GM21381 (cell line): Measurements from ENCODE around the gene TRPM6.

Experiments
- ATAC-seq: cut with Tn5 transposase; IDR thresholded peaks from one replicate; pipeline ENCODE4 v1.9.1; 2021; ENCODE audit warnings: mild to moderate bottlenecking, moderate library complexity; ENCODE audit not compliant: unreplicated experiment

The TRPM6 gene

DNA sequence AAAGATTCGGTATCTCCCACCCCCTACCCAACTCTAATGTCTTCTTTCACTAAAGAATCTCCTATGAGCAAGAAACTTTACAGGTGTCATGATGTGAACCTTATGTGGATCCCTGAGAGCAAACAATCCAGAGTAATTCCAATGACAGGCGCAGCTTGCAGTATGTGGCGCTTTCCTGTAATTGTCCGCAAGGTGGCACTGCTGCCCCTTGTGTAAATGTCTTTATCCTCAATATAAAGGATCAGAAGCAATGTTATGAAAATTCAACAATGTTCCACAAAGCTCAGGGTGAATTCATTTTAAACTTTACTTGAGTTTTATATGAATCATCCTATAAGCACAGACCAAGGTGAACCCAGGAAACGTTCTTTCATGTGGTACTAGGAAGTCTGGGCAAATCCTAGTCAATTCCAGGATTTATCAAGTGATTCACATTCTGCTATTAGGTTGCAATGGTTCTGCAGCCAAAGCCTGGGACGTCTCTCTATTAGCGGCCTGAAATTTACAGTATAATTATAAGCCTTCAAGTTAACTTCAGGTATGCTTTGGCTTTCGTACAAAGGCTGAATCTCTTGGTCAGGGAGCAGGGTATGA lies 113.7 kb downstream of the TRPM6 start:
- ATAC-seq = peak; percentile 50

DNA sequence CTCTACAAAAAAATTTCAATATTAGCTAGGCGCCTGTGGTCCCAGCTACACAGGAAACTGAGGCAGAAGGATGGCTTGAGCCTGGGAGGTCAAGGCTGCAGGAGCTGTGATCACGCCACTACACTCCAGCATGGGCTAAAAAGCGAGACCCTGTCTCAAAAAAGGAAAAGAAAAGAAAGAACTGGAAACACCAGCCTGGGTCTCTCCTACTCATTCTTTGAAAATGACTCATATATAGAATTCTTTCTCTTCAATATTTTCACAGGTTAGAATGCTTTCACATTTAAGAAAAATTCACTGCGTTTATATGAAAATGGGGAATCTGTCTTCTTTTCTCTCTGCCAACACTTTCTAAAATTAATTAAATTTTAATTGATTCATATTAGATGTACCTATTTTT lies 115.6 kb downstream of the TRPM6 start:
- peak; percentile 54 for ATAC-seq

- no peak for ATAC-seq
These were observed 116.0 kb downstream of the TRPM6 start for GRCh38 chr9:74771672-74772071.

DNA sequence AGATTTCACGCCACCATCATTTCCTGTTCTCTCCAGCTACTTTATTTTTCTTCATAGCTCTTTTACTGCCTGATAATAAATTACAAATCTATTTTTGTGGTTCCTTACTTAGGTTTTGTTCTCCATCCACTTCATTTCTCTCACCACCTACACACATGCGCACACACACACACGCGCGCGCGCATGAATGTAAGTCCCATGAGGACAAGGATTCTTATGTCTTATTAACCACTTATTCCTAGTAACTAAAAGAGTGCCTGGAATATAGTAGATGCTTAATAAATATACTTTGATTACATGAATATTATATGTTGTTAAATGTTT lies 116.5 kb downstream of the TRPM6 start:
- ATAC-seq = no peak

GRCh38 chr9:74770508-74771261 lies 117.0 kb downstream of the TRPM6 start:
- no peak for ATAC-seq

DNA sequence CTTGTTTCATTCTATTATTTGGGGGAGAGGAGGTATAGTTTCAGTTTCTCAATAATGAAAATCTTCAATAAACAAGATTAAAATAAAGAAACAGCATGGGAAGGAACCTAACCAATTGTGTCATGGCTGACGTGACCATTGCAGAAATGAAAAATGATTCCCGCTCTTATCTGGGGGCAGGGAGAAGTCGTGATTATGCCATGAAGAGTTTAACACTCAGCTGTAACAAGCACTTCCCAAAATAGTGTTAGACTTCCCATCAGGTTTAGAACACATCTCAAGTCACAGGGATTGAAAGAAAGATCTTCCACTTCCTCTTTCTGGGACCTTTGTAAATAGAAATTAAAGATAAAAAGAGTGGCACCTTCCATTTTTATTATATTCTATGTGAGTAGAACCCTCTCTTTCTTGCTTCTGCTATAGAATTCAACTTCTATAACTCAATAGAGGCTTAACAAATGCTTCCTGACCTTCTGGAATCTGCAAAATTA lies 122.2 kb downstream of the TRPM6 start:
- no peak for ATAC-seq

- no peak for ATAC-seq
These were observed 124.8 kb downstream of the TRPM6 start for GRCh38 chr9:74762950-74763349.

GRCh38 chr9:74760031-74760700 lies 127.6 kb downstream of the TRPM6 start:
- no peak for ATAC-seq

GRCh38 chr9:74755999-74756398 lies 131.7 kb downstream of the TRPM6 start:
- ATAC-seq = no peak

GRCh38 chr9:74755355-74755754 lies 132.4 kb downstream of the TRPM6 start:
- ATAC-seq = no peak

GRCh38 chr9:74753650-74754049 lies 134.1 kb downstream of the TRPM6 start:
- no peak for ATAC-seq

DNA sequence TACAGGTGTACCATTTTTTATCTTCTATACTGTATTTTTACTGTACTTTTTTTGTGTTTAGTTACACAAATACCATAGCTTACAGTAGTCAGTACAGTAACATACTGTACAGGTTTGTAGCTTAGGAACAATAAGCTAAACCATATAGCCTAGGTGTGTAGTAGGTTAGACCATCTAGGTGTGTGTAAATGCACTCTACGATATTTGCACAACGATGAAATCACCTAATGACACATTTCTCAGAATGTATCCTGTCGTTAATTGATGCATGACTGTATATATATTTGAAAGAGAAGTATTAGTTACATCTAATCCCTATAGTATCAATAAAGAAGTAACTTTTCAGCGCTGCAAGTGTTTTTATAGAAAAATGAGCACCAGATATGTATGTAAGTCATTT lies 138.8 kb downstream of the TRPM6 start:
- no peak for ATAC-seq

- no peak for ATAC-seq
These were observed 144.7 kb downstream of the TRPM6 start for GRCh38 chr9:74742792-74743730.

- ATAC-seq = no peak
These were observed 145.4 kb downstream of the TRPM6 start for GRCh38 chr9:74742191-74742790.

- ATAC-seq = no peak
These were observed 151.1 kb downstream of the TRPM6 start for GRCh38 chr9:74736646-74737045.

DNA sequence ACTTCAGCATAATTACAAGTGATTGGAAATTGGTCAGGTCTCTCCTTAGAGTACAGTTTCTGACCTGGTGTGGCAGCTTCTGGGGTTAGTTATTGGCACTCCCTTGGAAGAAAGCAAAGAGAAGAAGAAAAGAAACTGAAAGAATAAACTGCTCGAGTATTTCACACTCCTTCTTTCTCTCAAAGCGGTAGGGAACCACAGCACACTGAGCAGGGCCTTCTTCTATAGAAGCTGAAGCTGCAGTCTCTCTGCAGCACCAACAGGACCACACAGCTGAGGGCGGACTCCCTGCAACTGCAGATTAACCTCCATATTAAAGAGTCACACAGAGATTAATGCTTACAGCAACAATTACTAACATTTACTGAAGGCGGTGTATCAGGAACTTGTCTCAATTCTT lies 152.0 kb downstream of the TRPM6 start:
- no peak for ATAC-seq

- no peak for ATAC-seq
These were observed 158.5 kb downstream of the TRPM6 start for GRCh38 chr9:74729136-74729695.

GRCh38 chr9:74728176-74728575 lies 159.5 kb downstream of the TRPM6 start:
- no peak for ATAC-seq

- ATAC-seq = no peak
These were observed 161.1 kb downstream of the TRPM6 start for GRCh38 chr9:74726581-74726980.

DNA sequence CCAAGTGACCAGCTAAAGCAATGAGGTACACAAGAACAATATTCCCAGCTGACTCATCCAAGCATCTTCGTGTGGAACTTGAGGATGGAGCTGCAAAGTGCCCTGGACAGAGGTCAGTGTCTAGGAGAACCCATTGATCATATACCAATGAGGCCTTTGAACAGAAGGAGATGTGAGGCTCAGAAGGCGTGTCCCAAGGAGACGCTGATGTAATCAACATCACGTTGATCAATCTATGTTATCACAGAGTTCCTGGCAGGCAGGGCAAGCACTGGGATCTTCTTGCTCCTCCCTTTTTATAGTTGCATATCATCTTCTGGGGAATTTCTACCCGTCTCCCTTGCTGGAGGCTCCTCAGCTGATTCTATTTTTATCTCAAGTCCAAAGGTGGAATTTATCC lies 163.4 kb downstream of the TRPM6 start:
- no peak for ATAC-seq
